Measurements from ENCODE around the gene PRDM15.

DNA sequence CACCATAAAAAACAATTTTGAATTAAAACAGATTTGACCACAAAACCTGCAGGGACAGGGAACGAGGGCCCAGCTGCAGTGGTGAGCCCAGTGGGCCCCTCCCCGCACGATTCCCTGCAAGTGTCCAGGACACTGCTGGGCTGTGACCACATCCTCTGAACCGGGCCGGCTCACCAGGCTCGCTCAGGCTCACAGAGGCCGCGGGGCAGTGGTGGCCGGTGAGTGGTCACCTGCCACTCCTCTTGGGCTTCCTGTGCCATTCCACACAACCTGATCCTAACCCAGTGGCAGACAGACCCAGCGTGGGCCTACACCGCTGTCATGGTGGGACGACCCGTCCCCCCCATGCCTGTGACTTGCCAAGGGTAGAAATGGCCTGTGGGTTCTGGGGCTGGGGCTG, 75.8 kb downstream of the PRDM15 start:
- TF ChIP-seq POLR2A (IDR thresholded peaks at IDR 0.05), result no peak
- TF ChIP-seq, protein P1, sequence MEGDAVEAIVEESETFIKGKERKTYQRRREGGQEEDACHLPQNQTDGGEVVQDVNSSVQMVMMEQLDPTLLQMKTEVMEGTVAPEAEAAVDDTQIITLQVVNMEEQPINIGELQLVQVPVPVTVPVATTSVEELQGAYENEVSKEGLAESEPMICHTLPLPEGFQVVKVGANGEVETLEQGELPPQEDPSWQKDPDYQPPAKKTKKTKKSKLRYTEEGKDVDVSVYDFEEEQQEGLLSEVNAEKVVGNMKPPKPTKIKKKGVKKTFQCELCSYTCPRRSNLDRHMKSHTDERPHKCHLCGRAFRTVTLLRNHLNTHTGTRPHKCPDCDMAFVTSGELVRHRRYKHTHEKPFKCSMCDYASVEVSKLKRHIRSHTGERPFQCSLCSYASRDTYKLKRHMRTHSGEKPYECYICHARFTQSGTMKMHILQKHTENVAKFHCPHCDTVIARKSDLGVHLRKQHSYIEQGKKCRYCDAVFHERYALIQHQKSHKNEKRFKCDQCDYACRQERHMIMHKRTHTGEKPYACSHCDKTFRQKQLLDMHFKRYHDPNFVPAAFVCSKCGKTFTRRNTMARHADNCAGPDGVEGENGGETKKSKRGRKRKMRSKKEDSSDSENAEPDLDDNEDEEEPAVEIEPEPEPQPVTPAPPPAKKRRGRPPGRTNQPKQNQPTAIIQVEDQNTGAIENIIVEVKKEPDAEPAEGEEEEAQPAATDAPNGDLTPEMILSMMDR (IDR thresholded peaks at IDR 0.05), result no peak
- no peak for TF ChIP-seq POLR2AphosphoS5 (IDR thresholded peaks at IDR 0.05)
- no peak for TF ChIP-seq EP300 (IDR thresholded peaks at IDR 0.05)
